GM21360 (cell line): ENCODE data around the gene MOCOS.

Experiments used
- ATAC-seq: cut with Tn5 transposase; IDR thresholded peaks from one replicate; pipeline ENCODE4 v1.9.1; 2021; ENCODE audit warnings: mild to moderate bottlenecking, moderate library complexity; ENCODE audit not compliant: unreplicated experiment

Gene MOCOS

DNA sequence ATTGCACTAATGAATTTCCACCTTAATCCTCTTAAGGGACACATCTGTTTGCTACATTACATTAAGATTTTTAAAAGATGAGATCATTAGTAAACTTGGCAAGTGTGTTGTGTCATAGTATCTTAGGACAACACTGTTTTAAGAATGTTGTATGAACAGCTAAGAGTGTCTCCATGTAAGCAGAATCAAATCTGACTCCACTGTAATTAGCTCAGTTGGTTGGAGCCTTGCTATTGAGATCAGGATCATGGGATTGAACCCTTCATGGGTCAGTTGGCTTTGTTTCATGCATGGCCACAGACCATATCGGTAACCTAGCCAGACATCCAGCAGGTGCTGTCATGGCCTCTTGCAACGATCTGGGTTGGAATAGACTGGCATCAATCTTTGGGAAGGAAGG, 115.4 kb downstream of the MOCOS start:
- ATAC-seq = no peak

DNA sequence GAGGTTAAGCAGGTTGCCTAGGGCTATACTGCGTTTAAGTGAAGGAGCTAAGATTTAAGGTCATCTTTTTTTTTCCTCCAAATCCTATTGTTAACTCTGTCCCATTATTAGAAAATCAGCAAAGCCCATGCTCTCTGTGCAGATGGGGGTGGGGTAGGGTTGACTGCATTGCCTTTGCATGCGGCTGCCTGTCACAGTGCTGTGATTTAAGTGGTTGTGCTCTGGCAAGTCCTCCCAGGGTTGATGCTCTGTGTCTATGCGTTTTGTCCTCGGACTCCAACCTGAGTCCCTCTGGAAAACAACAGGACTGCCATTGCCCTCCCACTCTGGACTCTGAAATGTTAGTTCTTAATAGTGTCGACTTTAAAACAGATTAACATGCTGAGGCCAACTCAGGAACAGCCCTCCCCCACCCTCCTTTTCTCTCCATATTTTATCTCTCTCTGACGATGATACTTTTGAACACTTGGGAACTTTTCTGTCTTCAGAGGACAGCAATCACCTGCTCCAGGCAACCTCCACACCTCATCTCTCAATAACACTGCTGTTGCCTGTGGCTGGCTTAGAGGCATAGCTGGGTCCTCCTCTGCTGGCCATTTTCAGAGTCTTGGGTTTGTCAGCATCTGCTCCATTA, 116.0 kb downstream of the MOCOS start:
- no peak for ATAC-seq

DNA sequence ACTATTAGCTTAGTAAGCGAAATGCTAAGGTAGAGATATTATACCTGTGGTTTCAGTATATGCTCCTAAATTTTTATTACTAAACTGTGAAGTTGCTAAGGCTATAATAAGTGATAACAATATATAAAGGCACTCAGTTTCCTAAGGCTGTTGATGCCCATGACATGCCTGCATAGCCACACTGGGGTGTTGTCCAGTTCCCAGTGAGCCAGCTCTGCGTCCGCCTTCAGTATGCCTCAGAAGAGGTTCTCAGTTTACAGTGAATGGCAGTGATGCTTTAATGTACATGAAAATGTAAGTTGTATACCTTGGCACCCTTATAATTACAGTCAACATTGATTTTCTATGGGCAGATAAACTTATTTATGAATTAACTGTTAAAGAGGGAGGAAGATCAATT, 117.4 kb downstream of the MOCOS start:
- no peak for ATAC-seq

DNA sequence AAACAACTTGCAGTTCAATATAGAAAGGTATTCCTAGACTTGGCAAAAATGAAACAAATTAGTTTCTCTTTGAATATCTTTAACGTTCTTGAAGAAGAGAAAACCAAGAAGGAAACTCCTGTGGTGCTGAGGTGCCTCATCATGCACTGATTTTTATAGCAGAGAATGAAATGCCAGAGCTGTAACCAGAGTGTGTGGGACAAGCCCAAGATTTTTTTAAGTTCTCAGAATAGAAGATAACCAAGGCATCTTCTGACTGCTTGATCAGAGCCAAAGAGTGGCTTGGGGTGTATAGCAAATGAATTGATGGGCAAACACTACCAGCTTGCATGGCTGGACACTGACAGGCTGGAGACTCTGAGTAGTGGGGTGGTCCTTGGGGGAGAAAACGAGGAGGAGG, 118.1 kb downstream of the MOCOS start:
- ATAC-seq = no peak

DNA sequence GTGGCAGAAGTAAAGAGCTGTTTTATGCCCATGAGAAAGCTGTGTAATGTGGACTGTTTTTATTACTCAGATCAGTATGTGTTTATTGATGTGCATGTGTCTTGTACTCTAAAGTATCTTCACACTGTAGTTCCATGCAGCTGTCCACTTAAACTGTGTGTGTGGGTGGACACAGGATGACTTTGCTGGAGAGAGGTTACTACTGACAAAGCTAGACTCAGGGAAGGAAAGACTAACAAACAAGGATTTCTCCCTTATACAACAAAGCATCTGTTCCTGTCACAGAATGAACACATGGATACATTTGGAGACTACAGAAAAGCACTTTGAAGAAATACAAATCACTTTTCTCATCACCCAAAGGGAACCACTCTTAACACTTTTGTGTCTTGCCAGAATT, 120.2 kb downstream of the MOCOS start:
- no peak for ATAC-seq

DNA sequence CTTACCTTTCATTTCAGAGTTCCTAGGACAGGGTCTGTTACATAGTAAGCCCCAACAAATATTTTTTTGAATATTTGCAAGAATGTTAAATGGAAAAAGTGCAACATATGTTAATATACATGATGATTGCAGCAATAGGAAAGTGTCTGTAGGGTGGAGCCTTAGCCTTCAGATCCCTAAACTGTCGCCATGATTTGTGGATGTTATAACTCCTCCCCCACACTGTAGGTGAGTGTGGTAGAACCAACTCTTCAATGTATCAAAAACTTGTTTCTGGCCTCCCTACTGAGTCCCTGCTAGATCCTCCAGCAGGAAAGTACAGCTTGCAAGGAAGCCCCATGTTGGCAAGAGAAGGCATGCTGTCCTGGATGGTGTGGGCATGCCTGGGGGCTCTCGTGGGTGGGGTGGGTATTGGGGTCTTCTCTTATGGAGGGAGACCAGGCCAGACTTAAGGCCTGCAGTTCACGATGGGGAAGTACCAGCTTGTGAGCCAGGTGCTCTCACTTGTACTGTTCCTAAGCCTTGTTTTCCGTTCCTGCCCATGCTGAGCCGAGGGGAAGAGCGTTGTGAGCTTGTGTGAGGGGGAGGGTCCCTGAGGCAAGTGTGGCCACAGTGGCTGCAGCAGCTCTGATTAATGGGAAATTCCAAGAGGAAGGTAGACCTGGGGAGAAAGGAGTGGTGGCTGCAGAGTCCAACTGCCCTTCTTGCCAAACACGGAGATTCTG, 121.6 kb downstream of the MOCOS start:
- no peak for ATAC-seq

DNA sequence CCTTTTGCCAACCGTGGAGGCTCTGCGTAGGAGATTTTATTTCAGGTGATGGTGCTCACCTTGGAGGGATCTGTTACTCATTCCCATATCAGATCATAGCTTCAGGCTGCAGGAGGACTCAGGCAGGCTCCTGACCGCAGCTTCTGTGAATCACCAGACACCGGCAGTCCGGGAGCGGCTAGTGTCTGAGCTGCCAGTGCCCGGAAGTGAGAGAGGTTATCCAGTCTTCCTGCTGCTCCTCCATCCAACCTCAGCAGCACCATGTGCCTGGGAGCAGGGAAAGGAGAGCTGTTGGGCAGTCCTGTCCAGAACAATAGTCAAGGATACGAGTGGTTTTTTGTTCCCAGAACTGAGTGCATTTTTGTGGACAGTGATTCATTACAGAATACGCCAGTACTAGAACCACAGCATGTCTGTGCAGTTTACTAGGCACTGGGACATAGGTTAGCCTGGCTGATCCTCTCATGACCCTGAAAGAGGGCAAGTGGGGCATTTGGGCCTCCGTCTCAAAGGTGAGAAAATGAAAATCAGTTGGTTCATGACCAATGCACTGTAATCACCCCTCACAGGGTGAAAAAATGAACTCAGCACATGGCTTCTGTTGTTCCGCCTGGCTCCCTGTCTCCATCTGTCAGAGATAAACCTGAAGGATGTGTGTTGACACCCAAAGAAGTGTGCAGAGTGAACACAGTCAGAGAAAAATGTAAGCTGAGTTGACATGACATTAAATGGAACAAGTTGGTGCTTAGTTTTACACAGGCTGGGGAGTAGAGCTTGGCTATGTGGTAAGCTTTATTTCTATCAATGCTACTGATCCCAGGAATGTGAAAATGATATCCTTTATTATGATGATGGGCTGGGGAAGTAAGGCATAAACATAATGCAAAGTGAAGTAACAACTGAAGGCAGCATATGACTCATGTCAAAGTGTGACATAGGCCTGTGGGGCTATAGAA, 122.4 kb downstream of the MOCOS start:
- no peak for ATAC-seq

DNA sequence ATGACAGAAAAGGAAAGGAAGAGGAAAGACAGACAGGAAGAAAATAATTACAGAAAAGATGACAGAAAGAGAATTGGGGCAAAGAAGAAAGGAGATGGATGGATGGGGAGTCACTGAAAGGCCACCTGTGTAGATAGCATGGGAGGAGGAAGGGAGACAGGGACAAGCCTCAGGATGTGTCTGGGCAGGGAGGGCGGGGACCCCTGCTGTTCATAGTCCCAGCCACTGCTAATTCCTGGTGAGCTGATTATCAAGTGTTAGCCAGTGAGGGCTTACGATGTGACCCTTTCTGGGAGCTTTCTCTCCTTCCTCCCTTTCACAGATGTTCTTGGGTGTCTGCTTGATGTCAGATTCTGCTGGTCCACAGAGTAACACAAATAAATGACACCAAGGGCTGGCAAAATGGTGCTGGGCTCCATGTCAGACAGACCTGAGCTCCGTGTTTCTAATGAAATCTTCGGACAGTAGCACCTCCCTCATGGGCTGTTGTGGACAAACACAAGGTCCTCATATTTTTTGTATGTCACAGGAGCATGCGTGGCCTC, 123.8 kb downstream of the MOCOS start:
- no peak for ATAC-seq

DNA sequence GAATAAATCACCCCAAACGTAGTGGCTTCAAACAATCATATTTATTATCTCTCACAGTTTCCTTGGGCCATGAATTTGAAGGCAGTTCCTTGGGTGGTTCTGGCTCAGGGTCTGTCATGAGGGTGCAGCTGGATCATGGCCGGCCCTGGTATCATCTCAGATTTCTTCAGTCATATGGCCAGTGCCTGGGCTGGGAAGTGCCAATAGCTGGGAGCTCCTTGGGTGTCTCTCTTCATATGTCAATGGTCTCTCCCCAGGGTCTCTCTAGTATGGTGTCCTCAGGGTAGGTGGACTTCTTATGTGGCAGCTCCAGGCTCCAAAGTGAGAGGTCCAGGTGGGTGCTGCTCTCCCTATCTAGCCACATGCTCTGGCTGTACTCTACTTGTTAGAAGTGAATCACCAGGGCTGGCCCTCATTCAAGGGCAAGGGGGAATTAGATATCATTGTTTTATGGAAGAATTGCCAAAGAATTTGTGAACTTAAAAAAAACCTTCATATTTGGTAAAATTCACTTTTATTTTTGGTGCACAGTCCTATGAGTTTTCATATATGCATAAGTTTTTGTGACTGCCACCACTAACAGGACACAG, 125.6 kb downstream of the MOCOS start:
- ATAC-seq = no peak

DNA sequence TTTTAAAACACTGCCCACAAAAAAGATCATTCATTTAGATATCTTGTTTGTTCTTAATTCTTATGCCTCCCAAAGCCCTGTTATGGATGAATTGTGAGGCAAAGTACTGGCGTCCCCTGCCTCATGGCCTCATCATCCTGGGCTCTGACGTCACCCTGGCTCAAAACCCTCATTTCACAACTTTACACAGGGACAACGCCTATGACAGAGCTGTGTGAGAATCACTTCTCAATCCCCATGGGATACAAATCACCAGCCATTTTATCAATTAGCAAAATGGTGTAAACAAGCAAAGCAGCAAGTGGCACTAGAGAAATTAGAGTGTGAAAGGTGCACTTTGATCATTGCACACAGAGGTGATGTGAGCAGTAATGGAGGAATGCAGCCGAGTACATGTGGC, 126.8 kb downstream of the MOCOS start:
- no peak for ATAC-seq

DNA sequence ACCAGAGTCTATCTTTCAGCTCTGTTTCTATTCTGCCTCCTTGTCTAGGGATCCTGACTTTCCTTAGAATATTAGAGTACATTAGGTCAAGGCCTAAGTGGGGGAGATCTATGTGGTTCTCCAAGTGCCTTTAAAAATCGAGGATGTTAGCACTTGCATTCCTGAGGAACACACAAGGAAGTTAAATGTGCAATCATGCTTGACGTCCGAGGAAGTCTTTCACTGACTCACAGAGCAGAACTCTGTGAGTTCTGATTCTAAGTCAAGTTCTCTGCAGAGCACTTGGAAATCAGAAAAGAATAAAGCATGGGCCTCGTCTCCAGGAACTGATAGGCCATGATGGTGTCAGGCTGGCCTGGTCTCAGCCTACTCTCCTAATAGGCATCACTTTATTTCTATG, 127.5 kb downstream of the MOCOS start:
- no peak for ATAC-seq

DNA sequence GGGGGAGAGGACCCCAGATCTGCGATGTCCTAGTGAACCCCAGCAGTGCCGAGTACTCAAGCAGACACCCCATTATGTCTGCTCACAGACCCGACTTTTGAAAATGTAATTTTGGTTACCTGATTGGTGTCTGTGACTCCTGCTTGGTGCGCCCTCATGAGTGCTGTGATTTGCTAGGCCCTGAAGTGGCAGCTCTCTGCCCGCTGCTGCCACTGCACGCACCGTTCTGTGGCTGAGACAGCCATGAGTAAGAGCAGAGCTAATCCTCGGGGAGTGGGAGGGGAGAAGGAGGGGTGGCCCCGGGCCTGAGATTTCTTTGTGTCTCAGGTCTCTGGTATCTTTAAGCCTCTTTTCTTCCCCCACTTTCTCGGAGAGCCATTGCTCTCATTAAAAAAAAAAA, 128.4 kb downstream of the MOCOS start:
- ATAC-seq = no peak

DNA sequence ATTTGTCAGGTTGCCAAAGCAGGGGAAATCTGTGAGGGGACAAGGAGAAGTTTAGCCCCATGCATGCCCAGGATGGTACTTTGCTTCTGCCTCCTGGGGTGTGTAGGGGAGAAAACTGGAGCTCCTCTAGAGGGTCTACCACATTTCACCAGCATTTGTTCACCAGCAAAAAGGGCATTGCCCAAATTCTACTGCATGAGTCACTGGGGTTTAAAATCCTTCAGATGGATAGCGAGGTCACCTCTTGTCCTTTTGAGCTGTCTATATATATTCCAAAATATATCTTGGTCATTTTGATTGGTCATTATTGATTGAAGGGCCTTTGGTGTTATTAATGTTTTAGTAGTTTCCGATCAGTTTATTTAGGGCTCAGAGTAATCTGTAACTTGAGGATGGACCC, 128.9 kb downstream of the MOCOS start:
- no peak for ATAC-seq
